AG04450 (cell line): ENCODE measurements around the gene SCN2B. TPM values are rescaled to one million over a fixed set of nuclear protein-coding genes. Genes with fewer than 3 reads are reported as not detected.

Experiments used
- CTCF ChIA-PET: fragments of 300-600, 350-600 bp; formaldehyde crosslinking; extraction: SDS; loops from one replicate; lab custom pipeline; 2022; ENCODE audit warnings: antibody characterized with exemption, inconsistent platforms; lab: Charles Lee
- POLR2A ChIA-PET: fragments of 350-600 bp; formaldehyde crosslinking; extraction: SDS; loops from one replicate; lab custom pipeline; 2021; ENCODE audit warnings: antibody characterized with exemption, inconsistent platforms; lab: Yijun Ruan, JAX
- DNase-seq: peaks from one replicate; pipeline ENCODE4 v3.0.0-alpha.2; 2011; ENCODE audit warnings: low read depth, low spot score
- H3K27ac ChIP-seq: one replicate; pipeline ENCODE4 v1.5.1; 2012; ENCODE audit warnings: low read depth, low read length, control low read depth
- H3K27me3 ChIP-seq: one replicate; pipeline ENCODE4 v1.6.0; 2012; ENCODE audit warnings: low read length; ENCODE audit not compliant: control insufficient read depth, insufficient read depth
- H3K4me3 ChIP-seq: 2 replicates; pipeline ENCODE4 v1.5.1; 2011; ENCODE audit warnings: mild to moderate bottlenecking, low read depth, low read length, control low read depth
- H3K9me3 ChIP-seq: 2 replicates; pipeline ENCODE4 v1.5.1; 2012; ENCODE audit warnings: low read length; ENCODE audit not compliant: control insufficient read depth, insufficient read depth
- polyA plus RNA-seq: library from polyadenylated mRNA; depleted of rRNA; stranded (reverse); fragments of >200 nt; gene quantifications from 2 replicates; pipeline ENCODE4 v1.2.3, GENCODE V29; 2011; rRNA removed
- small RNA-seq: library from RNA; depleted of rRNA; stranded (forward); fragments of <200 nt; gene quantifications from one replicate; pipeline ENCODE3, GENCODE V24; 2012; ENCODE audit warnings: low read depth; ENCODE audit not compliant: insufficient read length
- TF ChIP-seq, protein P1 (sequence below): IDR thresholded peaks from 2 replicates; pipeline ENCODE4 v1.5.1; 2011; ENCODE audit warnings: low read depth, low read length, control low read depth, inconsistent platforms

Gene SCN2B
- polyA plus RNA-seq, 1 experiment: 0.01 TPM

- Histone ChIP-seq H3K27me3 (peaks cover 10% of the 10 kb centered on the region), H3K9me3 (no peaks in the 10 kb centered on the region), H3K27ac (no peak overlapping the region), H3K4me3 (no peak overlapping the region)
- ChIA-PET POLR2A (no interaction called here), CTCF (interaction anchor here (0.6 to 1.8 kb wide), 2 partner anchors 86 to 113 kb away, joined by 3 to 6 read pairs; no protein-coding TSS in a partner anchor)
- TF ChIP-seq, protein P1, sequence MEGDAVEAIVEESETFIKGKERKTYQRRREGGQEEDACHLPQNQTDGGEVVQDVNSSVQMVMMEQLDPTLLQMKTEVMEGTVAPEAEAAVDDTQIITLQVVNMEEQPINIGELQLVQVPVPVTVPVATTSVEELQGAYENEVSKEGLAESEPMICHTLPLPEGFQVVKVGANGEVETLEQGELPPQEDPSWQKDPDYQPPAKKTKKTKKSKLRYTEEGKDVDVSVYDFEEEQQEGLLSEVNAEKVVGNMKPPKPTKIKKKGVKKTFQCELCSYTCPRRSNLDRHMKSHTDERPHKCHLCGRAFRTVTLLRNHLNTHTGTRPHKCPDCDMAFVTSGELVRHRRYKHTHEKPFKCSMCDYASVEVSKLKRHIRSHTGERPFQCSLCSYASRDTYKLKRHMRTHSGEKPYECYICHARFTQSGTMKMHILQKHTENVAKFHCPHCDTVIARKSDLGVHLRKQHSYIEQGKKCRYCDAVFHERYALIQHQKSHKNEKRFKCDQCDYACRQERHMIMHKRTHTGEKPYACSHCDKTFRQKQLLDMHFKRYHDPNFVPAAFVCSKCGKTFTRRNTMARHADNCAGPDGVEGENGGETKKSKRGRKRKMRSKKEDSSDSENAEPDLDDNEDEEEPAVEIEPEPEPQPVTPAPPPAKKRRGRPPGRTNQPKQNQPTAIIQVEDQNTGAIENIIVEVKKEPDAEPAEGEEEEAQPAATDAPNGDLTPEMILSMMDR: no peak
- DNase-seq: no peak
These were observed 63.6 kb downstream of the SCN2B start for GRCh38 chr11:118112711-118113430.

Small RNA genes within 50 kb of the gene (small RNA-seq; reads per million reads assigned to genes)
- gene HSPE1P18: not detected

Other genes with a start within 250 kb of the SCN2B start
- gene TMPRSS13, start 247.2 kb downstream of the SCN2B start, polyA plus RNA-seq: not detected in 2 replicates
- gene IL10RA, start 190.2 kb downstream of the SCN2B start, polyA plus RNA-seq: not detected in 2 replicates
- gene TMPRSS4, start 99.6 kb downstream of the SCN2B start, polyA plus RNA-seq: not detected in 2 replicates
- gene SMIM35, start 89.7 kb downstream of the SCN2B start, polyA plus RNA-seq: not detected in 2 replicates
- 0.10 and 0.11 TPM in 2 replicates for gene SCN4B, start 23.8 kb downstream of the SCN2B start, polyA plus RNA-seq
- gene JAML, start 48.4 kb upstream of the SCN2B start, polyA plus RNA-seq: not detected in 2 replicates
- gene MPZL3, start 75.7 kb upstream of the SCN2B start, polyA plus RNA-seq: 0.06 and 0.07 TPM in 2 replicates
- not detected in 2 replicates for gene MPZL2, start 87.7 kb upstream of the SCN2B start, polyA plus RNA-seq
- gene CD3E, start 128.1 kb upstream of the SCN2B start, polyA plus RNA-seq: not detected in 2 replicates
- gene CD3D, start 166.1 kb upstream of the SCN2B start, polyA plus RNA-seq: not detected in 2 replicates
- not detected in 2 replicates for gene CD3G, start 167.7 kb upstream of the SCN2B start, polyA plus RNA-seq
- gene UBE4A, start 183.0 kb upstream of the SCN2B start, polyA plus RNA-seq: 32.0 and 33.7 TPM in 2 replicates
- gene ATP5MG, start 225.0 kb upstream of the SCN2B start, polyA plus RNA-seq: 346 and 423 TPM in 2 replicates